ENCODE data around the gene PCED1B. TPM values are rescaled to one million over a fixed set of nuclear protein-coding genes. Genes with fewer than 3 reads are reported as not detected.
"Not testable (repeated sequence)": the region's sequence is repeated elsewhere in the genome, so short reads cannot be mapped to it uniquely, and the experiment has no call there.

PCED1B gene
- polyA plus RNA-seq, 3 donors from 2014 or later = 3.2 to 26.4 (median 7.4) TPM

DNA sequence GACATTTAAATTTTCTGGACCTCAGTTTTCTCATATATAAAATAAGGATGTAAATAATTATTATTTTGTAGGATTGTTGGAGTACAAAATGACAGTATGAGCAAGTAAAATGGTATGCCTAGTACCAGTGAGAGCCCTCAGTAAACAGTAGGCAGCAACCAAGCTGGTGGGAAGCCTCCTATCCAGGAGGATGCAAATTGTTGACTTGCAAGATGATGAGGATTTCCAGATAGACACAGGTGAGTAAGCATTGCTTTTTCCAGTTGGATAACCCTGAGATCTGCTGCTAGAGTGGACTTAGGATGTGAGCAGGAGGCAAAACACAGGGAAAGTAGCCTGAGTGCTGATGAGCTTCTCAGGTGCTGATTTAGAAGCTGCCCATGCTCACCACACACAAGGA, 28.5 kb downstream of the PCED1B start:
- H3K27ac Mint-ChIP-seq = peak overlapping the region in 1 of 6 donors; percentile 31
- peaks cover 0 to 2% (median 0%) of the 10 kb centered on the region in 3 donors for H3K27me3 Mint-ChIP-seq (ENCODE audit: low read depth in 3 of 3)
- no peak for DNase-seq
- peaks cover 25 to 47% (median 44%) of the 10 kb centered on the region in 3 donors for H3K36me3 Mint-ChIP-seq
- H3K9me3 Mint-ChIP-seq = no peaks in the 10 kb centered on the region
- H3K4me1 Mint-ChIP-seq = peaks cover 4 to 19% of the 10 kb centered on the region in 2 donors
- H3K4me3 Mint-ChIP-seq = no peak overlapping the region

DNA sequence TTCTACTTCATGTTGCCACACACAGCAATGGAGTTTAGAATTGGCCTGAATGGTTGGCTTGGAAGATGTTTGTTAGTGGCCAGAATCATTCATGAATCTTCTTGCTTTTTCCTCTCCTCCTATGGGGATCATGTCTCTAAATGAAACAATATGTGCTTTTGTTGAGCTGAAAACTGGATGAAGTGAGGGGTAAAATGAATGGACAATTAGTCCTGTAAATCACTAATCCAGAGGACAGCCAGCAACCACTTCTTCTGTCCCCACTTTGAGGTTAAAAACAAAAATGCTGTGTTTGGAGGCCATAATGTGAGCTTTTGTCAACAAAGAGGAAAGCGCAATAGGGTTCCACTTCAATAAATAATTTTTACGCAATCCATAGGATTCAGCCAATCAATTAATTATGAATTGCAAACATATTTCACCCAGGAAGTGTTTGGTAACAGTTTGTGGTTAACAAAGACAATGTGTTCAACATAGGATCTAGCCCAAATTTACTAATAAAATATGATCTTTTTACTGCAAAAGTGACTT, 30.7 kb downstream of the PCED1B start:
- peaks cover 4 to 19% of the 10 kb centered on the region in 2 donors for H3K4me1 Mint-ChIP-seq
- no peak overlapping the region for H3K27ac Mint-ChIP-seq
- no peaks in the 10 kb centered on the region for H3K9me3 Mint-ChIP-seq
- no peak for DNase-seq
- H3K27me3 Mint-ChIP-seq (ENCODE audit: low read depth in 3 of 3) = peaks cover 0 to 3% (median 2%) of the 10 kb centered on the region in 3 donors
- no peak overlapping the region for H3K4me3 Mint-ChIP-seq
- peaks cover 30 to 60% (median 49%) of the 10 kb centered on the region in 3 donors for H3K36me3 Mint-ChIP-seq

DNA sequence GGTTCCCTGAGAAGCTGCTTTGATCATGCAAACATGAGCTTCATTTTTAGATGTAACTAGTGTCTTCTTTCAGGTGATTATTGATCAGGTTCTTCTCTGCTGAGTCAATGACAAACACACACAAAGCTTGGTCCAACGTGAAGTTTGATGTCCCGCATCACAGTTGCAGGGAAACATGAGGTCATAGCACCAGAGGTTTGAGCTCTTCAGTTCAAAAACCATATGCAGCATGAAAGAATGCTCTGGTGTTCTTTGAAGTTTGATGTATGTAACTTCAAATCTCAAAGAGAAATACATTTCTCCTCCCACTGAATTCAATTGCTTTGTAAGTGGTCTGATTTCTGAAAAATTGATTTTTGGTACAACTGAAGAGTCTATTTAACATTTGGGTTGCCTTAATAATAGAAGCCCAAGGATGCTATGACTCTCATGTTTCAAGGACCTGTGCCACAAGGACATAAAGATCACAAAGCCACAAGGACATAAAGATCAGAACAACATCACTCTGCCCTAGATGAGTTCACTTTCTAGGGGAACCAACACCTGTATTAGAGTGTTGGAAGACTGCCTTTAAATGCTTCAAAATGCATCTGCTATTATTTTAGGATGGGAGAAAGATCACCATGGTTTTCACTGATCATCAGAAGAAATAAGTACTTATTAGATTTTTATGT, 31.4 kb downstream of the PCED1B start:
- DNase-seq = no peak
- peaks cover 0 to 3% (median 2%) of the 10 kb centered on the region in 3 donors for H3K27me3 Mint-ChIP-seq (ENCODE audit: low read depth in 3 of 3)
- H3K9me3 Mint-ChIP-seq = no peaks in the 10 kb centered on the region
- H3K4me3 Mint-ChIP-seq = peak overlapping the region in 1 of 5 donors; percentile 2
- H3K4me1 Mint-ChIP-seq = peaks cover 4 to 19% of the 10 kb centered on the region in 2 donors
- peaks cover 28 to 58% (median 42%) of the 10 kb centered on the region in 3 donors for H3K36me3 Mint-ChIP-seq
- H3K27ac Mint-ChIP-seq = peak overlapping the region in 1 of 6 donors; percentile 61

DNA sequence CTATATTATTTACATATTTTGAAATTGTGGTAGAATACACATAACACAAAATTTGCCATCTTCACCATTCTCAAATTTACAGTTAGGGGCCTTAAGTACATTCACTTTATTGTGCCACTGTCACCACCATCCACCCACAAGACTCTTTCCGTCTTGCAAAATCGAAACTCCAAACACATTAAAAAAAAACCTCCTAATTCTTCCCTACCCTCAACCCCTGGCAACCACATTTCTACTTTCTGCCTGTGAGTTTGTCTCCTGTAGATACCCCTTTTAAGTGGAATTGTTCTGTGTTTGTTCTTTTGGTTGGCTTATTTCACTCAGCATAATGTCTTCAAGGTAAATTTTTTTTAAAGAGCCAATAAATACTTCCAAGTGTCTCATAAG, 32.0 kb downstream of the PCED1B start:
- DNase-seq = no peak
- Mint-ChIP-seq H3K36me3 (peaks cover 31 to 61% (median 41%) of the 10 kb centered on the region in 3 donors), H3K4me1 (peaks cover 4 to 19% of the 10 kb centered on the region in 2 donors), H3K9me3 (no peaks in the 10 kb centered on the region), H3K4me3 (peak overlapping the region in 2 of 5 donors; percentile 23 to 46), H3K27ac (peak overlapping the region in 4 of 6 donors; percentile 1 to 61 (median 30)), H3K27me3 (ENCODE audit: low read depth in 3 of 3) (peaks cover 0 to 3% (median 2%) of the 10 kb centered on the region in 3 donors)

DNA sequence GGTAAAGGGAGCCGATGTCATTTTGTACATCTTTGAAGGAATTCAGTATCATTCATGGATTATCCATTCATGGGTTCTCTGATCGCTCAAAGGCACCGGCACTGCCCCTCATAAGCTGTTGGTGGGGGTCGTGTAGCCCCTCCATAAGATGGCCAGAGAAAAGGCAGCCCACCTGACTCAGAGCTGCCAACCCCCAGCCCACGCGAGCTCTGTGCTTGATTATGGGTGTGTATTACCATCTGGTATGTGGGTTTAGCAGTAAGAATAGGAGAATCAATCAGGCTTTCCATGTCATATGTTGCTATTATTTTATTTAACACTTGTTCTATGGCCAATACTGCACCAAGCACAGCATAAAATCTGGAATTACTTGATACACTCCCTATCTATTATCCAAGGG, 32.4 kb downstream of the PCED1B start:
- peak overlapping the region in 1 of 6 donors; percentile 61 for H3K27ac Mint-ChIP-seq
- no peak for DNase-seq
- H3K27me3 Mint-ChIP-seq (ENCODE audit: low read depth in 3 of 3) = peaks cover 0 to 3% (median 2%) of the 10 kb centered on the region in 3 donors
- H3K4me1 Mint-ChIP-seq = peaks cover 4 to 19% of the 10 kb centered on the region in 2 donors
- peaks cover 26 to 58% (median 41%) of the 10 kb centered on the region in 3 donors for H3K36me3 Mint-ChIP-seq
- no peaks in the 10 kb centered on the region for H3K9me3 Mint-ChIP-seq
- H3K4me3 Mint-ChIP-seq = no peak overlapping the region

DNA sequence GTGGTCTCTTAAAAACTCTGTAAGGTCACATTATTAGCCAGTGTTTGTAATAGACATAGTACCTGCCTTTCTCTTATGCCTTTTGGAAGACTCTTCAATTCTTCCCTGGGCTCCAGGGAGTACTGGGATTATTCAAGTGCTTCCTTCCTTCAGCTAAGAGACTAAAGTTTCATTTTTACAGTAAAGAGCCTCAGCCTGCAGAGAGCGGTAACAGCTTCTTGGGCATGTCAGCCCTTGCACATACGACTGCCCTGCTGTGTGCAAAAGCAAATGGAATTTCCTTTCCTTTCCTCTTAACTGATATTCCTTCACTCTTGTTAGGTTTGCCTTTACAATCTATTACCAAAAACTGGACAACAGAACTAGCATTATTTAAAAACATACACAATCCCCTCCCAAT, 33.3 kb downstream of the PCED1B start:
- Mint-ChIP-seq H3K4me1 (peaks cover 4 to 19% of the 10 kb centered on the region in 2 donors), H3K9me3 (no peaks in the 10 kb centered on the region), H3K36me3 (peaks cover 26 to 56% (median 40%) of the 10 kb centered on the region in 3 donors), H3K27ac (no peak overlapping the region), H3K4me3 (no peak overlapping the region), H3K27me3 (ENCODE audit: low read depth in 3 of 3) (peaks cover 0 to 3% (median 2%) of the 10 kb centered on the region in 3 donors)
- no peak for DNase-seq

DNA sequence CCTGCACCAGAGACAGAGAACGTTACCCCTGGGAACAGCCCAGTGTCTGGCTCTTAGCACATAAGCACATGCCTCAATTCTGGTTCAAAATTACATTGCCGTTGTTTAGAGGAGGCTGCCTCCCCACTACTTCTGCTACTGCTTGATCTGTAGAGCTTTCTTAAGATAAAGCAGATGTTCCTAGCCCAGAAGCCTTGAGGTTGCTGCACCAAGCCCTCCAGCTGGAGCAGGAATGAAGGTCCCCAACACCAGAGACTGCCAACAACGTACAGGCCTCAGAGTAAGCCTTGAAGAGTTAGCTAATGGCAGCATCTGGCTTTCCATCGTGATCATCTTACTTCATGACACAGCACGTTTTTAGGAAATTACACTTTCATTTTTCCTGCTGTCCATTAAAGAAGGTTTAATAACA, 35.1 kb downstream of the PCED1B start:
- peaks cover 4 to 19% of the 10 kb centered on the region in 2 donors for H3K4me1 Mint-ChIP-seq
- H3K9me3 Mint-ChIP-seq = peaks cover 0 to 2% (median 0%) of the 10 kb centered on the region in 6 donors
- no peak overlapping the region for H3K27ac Mint-ChIP-seq
- DNase-seq = no peak
- peaks cover 0 to 3% (median 2%) of the 10 kb centered on the region in 3 donors for H3K27me3 Mint-ChIP-seq (ENCODE audit: low read depth in 3 of 3)
- H3K4me3 Mint-ChIP-seq = no peak overlapping the region
- H3K36me3 Mint-ChIP-seq = peaks cover 20 to 53% (median 35%) of the 10 kb centered on the region in 3 donors

DNA sequence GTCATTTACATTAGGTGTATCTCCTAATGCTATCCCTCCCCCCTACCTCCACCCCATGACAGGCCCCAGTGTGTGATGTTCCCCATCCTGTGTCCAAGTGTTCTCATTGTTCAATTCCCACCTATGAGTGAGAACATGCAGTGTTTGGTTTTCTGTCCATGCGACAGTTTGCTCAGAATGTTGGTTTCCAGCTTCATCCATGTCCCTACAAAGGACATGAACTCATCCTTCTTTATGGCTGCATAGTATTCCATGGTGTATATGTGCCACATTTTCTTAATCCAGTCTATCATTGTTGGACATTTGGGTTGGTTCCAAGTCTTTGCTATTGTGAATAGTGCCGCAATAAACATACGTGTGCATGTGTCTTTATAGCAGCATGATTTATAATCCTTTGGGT, 37.9 kb downstream of the PCED1B start:
- not testable (repeated sequence) for H3K4me3 Mint-ChIP-seq; H3K4me1 Mint-ChIP-seq; H3K9me3 Mint-ChIP-seq; H3K27me3 Mint-ChIP-seq (ENCODE audit: low read depth in 3 of 3); DNase-seq; H3K27ac Mint-ChIP-seq
- peaks cover 20 to 50% (median 21%) of the 10 kb centered on the region in 3 donors for H3K36me3 Mint-ChIP-seq

DNA sequence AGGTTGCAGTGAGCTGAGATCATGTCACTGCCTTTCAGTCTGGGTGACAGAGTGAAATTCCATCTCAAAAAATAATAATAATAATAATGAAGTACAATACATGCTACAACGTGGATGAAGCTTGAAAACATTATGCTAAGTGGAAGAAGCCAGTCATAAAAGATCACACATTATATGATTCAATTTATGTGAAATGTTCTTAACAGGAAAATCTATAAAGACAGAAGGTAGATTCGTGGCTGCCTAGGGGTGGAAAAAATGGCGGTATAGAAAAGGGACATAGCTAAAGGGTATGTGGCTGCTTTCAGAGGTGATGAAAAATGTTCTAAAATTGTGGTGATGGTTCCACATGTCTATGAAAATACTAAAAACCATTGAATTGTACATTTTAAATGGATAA, 41.3 kb downstream of the PCED1B start:
- Mint-ChIP-seq H3K36me3 (peaks cover 8 to 30% (median 11%) of the 10 kb centered on the region in 3 donors), H3K27ac (peak overlapping the region in 1 of 6 donors; percentile 59)

DNA sequence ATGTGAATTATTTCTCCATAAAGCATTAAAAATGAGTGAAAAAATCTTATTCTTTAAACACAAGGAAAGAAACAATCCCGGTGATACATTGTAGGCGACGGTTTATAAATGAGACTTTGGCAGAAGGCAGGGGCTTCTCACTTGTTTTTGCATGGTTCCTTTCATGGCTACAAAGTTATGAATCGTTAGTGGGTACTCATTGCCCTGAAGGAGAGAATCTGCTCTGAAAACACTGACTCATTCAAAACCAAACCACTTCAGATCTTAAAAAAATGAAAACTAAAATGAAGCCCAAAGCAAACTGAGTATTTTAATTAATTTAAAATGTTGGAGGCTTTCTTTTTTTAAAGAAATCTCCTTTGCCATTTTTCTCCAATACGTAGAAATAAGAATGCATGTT, 41.7 kb downstream of the PCED1B start:
- Mint-ChIP-seq H3K9me3 (peaks cover 0 to 2% (median 0%) of the 10 kb centered on the region in 6 donors), H3K27me3 (ENCODE audit: low read depth in 3 of 3) (no peaks in the 10 kb centered on the region), H3K27ac (no peak overlapping the region), H3K4me1 (peaks cover 0 to 8% of the 10 kb centered on the region in 2 donors), H3K4me3 (no peak overlapping the region), H3K36me3 (peaks cover 4 to 26% (median 11%) of the 10 kb centered on the region in 3 donors)
- DNase-seq = no peak

More for the DNA sequence above, 41.3 kb downstream of the PCED1B start:
- Mint-ChIP-seq H3K4me3 (no peak overlapping the region), H3K27me3 (ENCODE audit: low read depth in 3 of 3) (no peaks in the 10 kb centered on the region), H3K9me3 (peaks cover 0 to 2% (median 0%) of the 10 kb centered on the region in 6 donors), H3K4me1 (peaks cover 0 to 8% of the 10 kb centered on the region in 2 donors)
- DNase-seq = no peak

DNA sequence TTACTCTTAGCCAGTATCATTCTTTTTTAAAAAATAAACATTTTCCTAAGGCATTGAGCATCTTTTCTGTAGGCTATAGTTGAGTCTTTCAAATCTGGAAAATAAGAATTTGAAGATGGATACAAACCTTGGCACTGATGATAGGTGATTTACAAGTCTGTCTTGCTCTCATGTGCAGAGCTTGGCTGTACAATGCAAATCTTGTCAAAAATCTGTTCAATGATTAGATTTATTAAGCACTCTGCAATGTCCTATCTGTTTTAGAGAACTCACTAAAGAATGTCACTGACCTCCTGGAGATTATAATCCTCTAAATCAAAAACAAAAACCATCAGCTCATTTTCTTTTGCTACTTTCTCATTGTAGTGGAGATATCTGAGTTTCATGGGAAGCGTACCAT, 43.2 kb downstream of the PCED1B start:
- DNase-seq = no peak
- no peak overlapping the region for H3K4me3 Mint-ChIP-seq
- H3K27ac Mint-ChIP-seq = no peak overlapping the region
- no peaks in the 10 kb centered on the region for H3K27me3 Mint-ChIP-seq (ENCODE audit: low read depth in 3 of 3)
- H3K4me1 Mint-ChIP-seq = peaks cover 0 to 8% of the 10 kb centered on the region in 2 donors
- peaks cover 4 to 21% (median 13%) of the 10 kb centered on the region in 3 donors for H3K36me3 Mint-ChIP-seq
- peaks cover 0 to 2% (median 0%) of the 10 kb centered on the region in 6 donors for H3K9me3 Mint-ChIP-seq

DNA sequence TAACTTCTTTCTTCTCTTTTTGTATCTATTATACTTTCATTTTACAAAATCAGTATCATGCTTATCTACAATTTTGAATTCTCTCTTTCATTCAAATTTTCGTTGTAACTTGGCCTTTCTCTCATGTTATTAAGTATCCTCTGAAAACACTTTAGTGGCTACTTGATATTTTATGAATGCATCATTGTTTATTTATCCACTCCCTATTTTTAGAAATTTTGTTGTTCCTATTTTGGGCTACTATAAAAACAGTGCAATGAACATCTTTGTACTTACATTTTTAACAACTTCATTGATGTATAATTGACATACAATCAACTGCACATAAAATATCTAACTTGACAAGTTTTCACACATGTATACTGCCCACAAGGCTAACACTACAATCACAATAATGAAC, 44.3 kb downstream of the PCED1B start:
- H3K4me1 Mint-ChIP-seq = peaks cover 0 to 8% of the 10 kb centered on the region in 2 donors
- H3K36me3 Mint-ChIP-seq = peaks cover 8 to 16% (median 15%) of the 10 kb centered on the region in 3 donors
- H3K4me3 Mint-ChIP-seq = no peak overlapping the region
- peak overlapping the region in 3 of 6 donors; percentile 0 to 38 (median 34) for H3K27ac Mint-ChIP-seq
- no peaks in the 10 kb centered on the region for H3K9me3 Mint-ChIP-seq
- no peak for DNase-seq
- no peaks in the 10 kb centered on the region for H3K27me3 Mint-ChIP-seq (ENCODE audit: low read depth in 3 of 3)

DNA sequence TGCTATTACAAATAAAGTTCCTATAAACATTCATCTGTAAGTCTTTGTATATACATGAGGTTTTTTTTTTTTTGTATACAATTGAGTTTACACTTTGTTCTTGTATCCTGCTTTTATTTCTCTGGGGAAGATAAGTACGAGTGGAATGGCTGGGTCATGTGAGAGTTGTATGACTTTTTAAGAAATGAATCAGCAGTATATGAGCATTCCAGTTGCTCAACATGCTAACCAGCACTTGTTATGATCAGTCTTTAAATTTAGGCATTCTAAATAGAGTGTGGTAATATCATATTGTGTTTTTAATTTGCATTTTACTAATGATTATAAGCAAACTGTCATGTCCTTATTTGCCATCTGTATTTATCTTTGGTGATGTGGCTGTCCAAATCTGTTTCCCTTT, 45.0 kb downstream of the PCED1B start:
- Mint-ChIP-seq H3K9me3 (no peaks in the 10 kb centered on the region), H3K27me3 (ENCODE audit: low read depth in 3 of 3) (no peaks in the 10 kb centered on the region), H3K4me3 (no peak overlapping the region), H3K27ac (peak overlapping the region in 1 of 6 donors; percentile 21), H3K36me3 (peaks cover 12 to 17% (median 13%) of the 10 kb centered on the region in 3 donors), H3K4me1 (peaks cover 0 to 8% of the 10 kb centered on the region in 2 donors)
- no peak for DNase-seq

DNA sequence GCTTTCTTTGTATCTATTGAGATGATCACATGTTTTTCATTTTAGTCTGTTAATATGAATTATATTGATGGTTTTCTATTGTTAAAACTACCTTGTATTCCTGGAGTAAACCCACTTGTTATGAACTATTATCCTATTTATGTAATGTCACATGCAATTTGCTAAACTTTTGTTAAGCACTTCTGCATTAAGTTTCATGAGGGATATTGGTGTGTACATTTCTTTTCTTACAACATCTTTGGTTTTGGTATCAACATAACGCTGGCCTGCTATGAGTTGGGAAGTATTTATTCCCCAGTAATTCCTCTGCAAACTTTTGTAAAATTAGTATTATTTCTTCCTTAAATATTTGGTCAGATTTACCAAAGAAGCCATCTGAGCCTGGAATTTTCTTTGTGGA, 46.8 kb downstream of the PCED1B start:
- no peak overlapping the region for H3K4me3 Mint-ChIP-seq
- H3K4me1 Mint-ChIP-seq = peaks cover 0 to 8% of the 10 kb centered on the region in 2 donors
- no peaks in the 10 kb centered on the region for H3K9me3 Mint-ChIP-seq
- no peak for DNase-seq
- H3K27me3 Mint-ChIP-seq (ENCODE audit: low read depth in 3 of 3) = no peaks in the 10 kb centered on the region
- no peak overlapping the region for H3K27ac Mint-ChIP-seq
- H3K36me3 Mint-ChIP-seq = peaks cover 9 to 17% (median 12%) of the 10 kb centered on the region in 3 donors
